Stimulated activated naive CD4-positive, alpha-beta T cell (primary cell): ENCODE measurements around the gene PABPN1.
"Not testable (repeated sequence)": the region's sequence is repeated elsewhere in the genome, so short reads cannot be mapped to it uniquely, and the experiment has no call there.

Source experiments
- DNase-seq, 6 experiments: peaks; one replicate each; lab custom pipeline; 2025; lab: John Stamatoyannopoulos, UW

PABPN1 gene, protein sequence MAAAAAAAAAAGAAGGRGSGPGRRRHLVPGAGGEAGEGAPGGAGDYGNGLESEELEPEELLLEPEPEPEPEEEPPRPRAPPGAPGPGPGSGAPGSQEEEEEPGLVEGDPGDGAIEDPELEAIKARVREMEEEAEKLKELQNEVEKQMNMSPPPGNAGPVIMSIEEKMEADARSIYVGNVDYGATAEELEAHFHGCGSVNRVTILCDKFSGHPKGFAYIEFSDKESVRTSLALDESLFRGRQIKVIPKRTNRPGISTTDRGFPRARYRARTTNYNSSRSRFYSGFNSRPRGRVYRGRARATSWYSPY

DNA sequence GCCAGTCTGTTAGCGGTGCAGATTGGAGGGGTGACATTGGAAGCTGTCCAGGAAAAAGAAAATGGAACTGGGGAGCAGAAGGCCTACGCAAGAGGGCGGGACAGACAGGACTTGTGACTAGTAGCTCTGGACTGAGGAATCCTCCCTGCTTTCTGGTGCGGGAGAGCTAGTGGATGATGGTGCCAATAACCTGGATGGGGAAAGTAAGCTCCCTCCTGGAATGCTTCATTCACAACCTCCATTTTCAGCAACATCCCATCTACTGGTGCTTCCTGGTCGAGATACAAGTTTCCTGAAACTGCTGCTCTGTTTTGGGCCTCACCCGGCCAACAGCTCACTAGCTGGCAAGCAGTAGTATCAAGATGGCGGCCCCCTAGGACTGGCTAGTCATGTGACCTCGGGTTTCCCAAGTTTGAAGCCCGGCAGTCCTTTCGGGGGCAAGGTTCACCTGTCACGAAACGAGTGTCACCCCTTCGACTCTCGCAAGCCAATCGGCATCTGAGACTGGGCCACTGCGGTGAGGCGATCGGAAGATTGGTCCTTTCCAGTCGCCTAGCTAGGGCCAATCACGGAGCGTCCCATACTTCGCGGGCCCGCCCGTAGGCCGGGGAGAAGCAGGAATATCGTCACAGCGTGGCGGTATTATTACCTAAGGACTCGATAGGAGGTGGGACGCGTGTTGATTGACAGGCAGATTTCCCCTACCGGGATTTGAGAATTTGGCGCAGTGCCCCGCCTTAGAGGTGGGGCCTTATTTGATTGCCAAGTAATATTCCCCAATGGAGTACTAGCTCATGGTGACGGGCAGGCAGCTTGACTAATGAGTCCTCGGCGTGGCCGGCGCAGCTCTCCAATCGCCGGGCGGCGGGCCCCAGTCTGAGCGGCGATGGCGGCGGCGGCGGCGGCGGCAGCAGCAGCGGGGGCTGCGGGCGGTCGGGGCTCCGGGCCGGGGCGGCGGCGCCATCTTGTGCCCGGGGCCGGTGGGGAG, at the start of gene PABPN1:
Gene PABPN1, plus strand, starts transcription at position 874 of the 988 bp plus-strand sequence. Its CDS starts 13 bp downstream, at position 887.
- DNase-seq = peak; percentile 96 to 100 (median 98)

- no peak for DNase-seq
Observed at GRCh38 chr14:23275412-23275811, 45.8 kb upstream of the PABPN1 start.

- no peak for DNase-seq
Observed at GRCh38 chr14:23277189-23277588, 44.1 kb upstream of the PABPN1 start.

GRCh38 chr14:23277928-23278327, 43.3 kb upstream of the PABPN1 start:
- not testable (repeated sequence) for DNase-seq

- DNase-seq = no peak
Observed at GRCh38 chr14:23281247-23281646, 40.0 kb upstream of the PABPN1 start.

GRCh38 chr14:23284654-23285529, 36.4 kb upstream of the PABPN1 start:
- no peak for DNase-seq

DNA sequence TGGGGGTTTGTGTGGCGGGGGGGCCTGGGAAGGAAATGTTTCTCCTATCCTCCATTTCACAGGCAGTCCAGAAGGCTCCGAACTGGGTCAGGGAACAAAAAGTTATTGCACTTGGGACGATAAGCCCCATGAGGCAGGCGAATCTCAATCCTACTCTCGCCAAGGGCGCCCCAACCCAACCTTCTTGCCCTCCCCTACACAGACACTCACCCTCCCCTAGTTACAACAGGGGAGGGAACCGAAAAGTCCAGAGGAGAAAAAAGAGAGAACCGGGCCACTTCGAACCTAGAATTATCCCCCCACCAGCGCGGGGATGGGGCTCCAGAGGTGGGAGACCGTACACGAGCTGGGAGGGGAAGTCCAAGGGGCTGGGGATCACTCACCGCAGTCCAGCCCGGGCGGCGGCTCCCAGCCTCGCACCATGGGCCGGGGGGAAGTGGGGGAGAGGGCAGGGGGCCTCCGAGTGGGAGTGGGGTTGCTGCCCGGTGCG, 35.7 kb upstream of the PABPN1 start:
- DNase-seq = no peak

- DNase-seq = peak; percentile 90 to 97 (median 94)
Observed at GRCh38 chr14:23286020-23286901, 35.0 kb upstream of the PABPN1 start, which contains the start of gene HOMEZ. HOMEZ (minus strand) TSS chr14:23286132; CDS start chr14:23285952, 180 bp downstream.

DNA sequence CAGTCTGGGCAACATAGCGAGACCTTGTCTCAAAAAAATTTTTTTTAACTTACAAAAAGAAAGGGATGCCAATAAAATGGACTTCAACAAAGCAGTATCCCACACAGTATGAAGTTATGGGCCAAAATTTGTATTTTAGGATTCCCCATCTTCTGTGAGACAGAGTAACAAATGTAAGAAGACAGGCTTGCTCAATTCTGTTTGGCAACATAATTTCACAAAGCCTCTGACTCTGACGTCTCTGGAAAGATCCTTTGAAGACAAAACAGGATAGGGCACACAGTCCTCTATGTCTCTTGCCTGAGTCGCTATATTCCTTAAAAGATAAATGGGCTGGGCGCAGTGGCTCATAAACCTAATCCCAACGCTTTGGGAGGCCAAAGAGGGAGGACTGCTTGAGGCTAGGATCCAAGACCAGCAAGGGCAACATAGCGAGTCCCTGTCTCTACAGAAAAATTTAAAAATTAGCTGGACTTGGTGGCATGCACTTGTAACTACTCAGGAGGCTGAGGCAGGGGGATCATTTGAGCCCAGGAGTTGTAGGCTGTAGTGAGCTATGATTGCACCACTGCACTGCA, 34.3 kb upstream of the PABPN1 start:
- no peak for DNase-seq

DNA sequence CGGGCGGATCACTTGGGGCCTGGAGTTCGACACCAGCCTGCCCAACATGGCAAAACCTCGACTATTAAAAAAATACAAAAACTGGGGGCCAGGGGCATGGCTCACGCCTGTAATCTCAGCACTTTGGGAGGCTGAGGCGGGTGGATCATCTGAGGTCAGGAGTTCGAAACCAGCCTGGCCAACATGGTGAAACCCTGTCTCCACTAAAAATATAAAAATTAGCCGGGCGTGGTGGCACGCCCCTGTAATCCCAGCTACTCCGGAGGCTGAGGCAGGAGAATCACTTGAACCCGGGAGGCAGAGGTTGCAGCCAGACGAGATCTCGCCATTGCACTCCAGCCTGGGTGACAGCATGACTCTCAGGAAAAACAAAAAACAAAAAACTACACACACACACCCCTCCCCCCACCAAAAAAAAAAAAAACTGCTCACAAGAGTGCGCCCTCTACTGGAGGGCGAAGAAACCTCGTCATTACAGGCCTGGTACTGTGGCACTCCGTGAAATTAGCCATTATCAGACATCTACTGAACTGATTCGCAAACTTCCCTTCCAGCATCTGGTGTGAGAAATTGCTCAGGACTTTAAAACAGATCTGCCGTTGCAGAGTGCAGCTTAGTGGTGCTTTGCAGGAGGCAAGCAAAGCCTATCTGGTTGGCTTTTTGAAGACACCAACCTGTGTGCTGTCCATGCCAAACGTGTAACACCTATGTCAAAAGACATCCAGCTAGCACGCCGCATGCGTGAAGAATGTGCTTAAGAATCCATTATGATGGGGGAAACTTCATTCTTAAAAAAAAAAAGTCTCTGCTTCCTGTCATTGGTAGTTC, 26.3 kb upstream of the PABPN1 start:
- peak; percentile 41 to 83 (median 59) for DNase-seq

- DNase-seq = no peak
Observed at GRCh38 chr14:23296012-23296777, 25.1 kb upstream of the PABPN1 start.

DNA sequence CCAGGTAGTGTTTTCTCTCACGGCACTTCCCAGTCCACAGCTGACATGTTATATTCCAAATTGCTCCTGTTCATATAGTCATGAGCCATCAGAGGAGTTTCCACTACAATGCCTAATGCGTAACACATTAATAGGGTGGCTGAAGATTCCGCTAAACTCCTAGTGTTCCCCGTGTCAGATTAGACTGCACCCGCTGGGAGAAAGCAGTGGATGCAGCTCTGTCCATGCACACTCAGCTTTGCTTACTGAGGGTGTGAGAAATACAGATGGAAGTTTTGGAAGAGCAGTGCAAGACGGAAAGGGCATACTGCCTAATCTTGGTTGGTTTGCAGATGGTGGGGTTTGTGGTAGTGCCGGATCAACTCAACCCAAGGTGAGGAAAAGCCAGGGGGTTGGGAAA, 24.2 kb upstream of the PABPN1 start:
- DNase-seq = no peak

DNA sequence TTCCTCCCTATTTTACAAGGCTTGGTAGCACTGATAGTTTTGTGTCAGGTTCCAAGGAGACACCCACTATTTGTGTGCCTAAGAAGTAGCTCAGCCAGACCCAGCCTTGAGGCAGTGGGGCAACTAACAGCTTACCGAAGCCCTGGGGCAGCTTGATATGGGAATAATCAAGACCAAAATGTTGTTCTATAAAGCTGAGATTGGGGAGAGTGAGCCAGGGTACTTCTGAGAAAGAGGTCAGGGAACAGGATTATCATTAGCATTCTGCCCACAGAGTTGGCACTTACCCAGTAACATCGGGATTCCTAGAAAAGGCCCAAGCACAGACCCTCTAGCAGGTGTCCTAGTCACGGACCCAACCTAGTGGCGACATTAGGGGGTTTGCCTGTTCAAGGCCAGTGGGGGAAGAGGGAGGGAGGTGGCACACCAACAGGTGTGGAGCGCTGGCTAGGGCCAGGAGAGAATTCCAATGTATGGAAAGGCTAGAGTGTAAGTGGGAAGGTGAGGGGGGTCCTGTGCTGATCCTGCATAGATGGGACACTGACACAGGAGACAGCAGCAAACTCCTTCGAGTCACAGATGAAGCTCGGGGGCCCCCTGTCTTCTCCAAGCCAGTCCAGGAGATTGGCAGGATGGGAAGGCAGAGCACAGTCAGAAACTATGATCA, 23.5 kb upstream of the PABPN1 start:
- DNase-seq = no peak

- DNase-seq = peak in 3 of 6 experiments; percentile 8 to 20 (median 16)
Observed at GRCh38 chr14:23299211-23299957, 21.9 kb upstream of the PABPN1 start.

- peak in 1 of 6 experiments; percentile 33 for DNase-seq
Observed at GRCh38 chr14:23299986-23300686, 21.1 kb upstream of the PABPN1 start.

DNA sequence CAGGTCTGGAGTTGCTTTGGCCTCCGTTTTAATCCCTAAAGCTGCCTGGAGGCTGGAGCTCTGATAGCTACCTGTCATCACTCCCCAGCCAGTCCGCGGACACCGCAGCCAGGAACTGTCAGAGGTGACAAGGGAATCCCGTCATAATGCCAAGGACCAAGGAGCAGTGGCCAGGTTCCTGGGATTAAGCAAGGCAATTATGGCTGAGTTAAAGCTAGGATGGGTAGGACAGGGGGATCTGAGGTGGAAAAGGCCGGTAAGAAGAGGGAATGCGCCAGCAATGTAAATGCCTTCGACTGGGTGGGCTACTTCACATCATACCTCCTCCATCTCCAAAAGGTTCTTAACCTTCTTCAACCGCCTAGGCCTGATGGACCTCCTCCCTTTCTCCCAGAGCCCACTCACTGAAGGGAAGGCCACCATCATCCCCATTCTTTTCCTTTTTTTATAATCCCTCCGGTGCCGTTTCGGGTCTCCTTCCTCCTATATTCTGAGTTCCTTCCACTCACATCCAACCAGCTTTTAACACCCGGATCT, 20.5 kb upstream of the PABPN1 start:
- peak in 3 of 6 experiments; percentile 14 to 43 (median 35) for DNase-seq
